Measurements from ENCODE around the gene MTTP. TPM values are rescaled to one million over a fixed set of nuclear protein-coding genes. Genes with fewer than 3 reads are reported as not detected.

MTTP gene
- total and polyA plus RNA-seq, 2 experiments from 2014 or later, result 0.08 to 0.14 TPM

- DNase-seq (ENCODE audit: low spot score) (no peak), ATAC-seq (no peak)
- Mint-ChIP-seq H3K4me3 (no peak overlapping the region), H3K36me3 (ENCODE audit: low read depth) (no peaks in the 10 kb centered on the region), H3K27ac (no peak overlapping the region), H3K9me3 (no peaks in the 10 kb centered on the region), H3K27me3 (ENCODE audit: insufficient read depth, low read depth, poor library complexity) (peaks cover 24% of the 10 kb centered on the region), H3K4me1 (peaks cover 22% of the 10 kb centered on the region)
- Histone ChIP-seq H3K4me3 (no peak overlapping the region), H3K9me2 (ENCODE audit: insufficient read depth) (no peaks in the 10 kb centered on the region), H3K27me3 (ENCODE audit: insufficient read depth) (0 out of 2 replicates have a peak, but pooled peaks cover 3% of the 10 kb centered on the region), H3F3A (replicated peaks; ENCODE audit: low read depth) (no peaks in the 10 kb centered on the region), H3K36me3 (ENCODE audit: insufficient read depth) (no peaks in the 10 kb centered on the region), H3K79me2 (replicated peaks; ENCODE audit: insufficient read depth) (no peaks in the 10 kb centered on the region), H3K27ac (ENCODE audit: low read depth) (no peak overlapping the region), H3K4me1 (ENCODE audit: insufficient read depth) (peaks cover 13% of the 10 kb centered on the region), H3K4me2 (no peak overlapping the region), H2AFZ (no peak overlapping the region), H4K20me1 (replicated peaks; ENCODE audit: insufficient read depth) (no peaks in the 10 kb centered on the region)
- TF ChIP-seq ZNF331 (CRISPR knock-in tag; IDR thresholded peaks at IDR 0.05; ENCODE audit: low read depth), result no peak
- no peak for TF ChIP-seq ETS1 (IDR thresholded peaks at IDR 0.05)
Measured at GRCh38 chr4:99649778-99650177, 75.2 kb downstream of the MTTP start.

- Histone ChIP-seq H3K9me2 (ENCODE audit: insufficient read depth) (no peaks in the 10 kb centered on the region), H3K27me3 (ENCODE audit: insufficient read depth) (no peaks in the 10 kb centered on the region), H3K36me3 (ENCODE audit: insufficient read depth) (no peaks in the 10 kb centered on the region), H4K20me1 (replicated peaks; ENCODE audit: insufficient read depth) (no peaks in the 10 kb centered on the region), H3K79me2 (replicated peaks; ENCODE audit: insufficient read depth) (no peaks in the 10 kb centered on the region), H3K27ac (ENCODE audit: low read depth) (no peak overlapping the region), H3K4me2 (no peak overlapping the region), H2AFZ (no peak overlapping the region), H3F3A (replicated peaks; ENCODE audit: low read depth) (no peaks in the 10 kb centered on the region), H3K4me1 (ENCODE audit: insufficient read depth) (peaks cover 4% of the 10 kb centered on the region), H3K4me3 (no peak overlapping the region)
- Mint-ChIP-seq H3K4me1 (peaks cover 10% of the 10 kb centered on the region), H3K27me3 (ENCODE audit: insufficient read depth, low read depth, poor library complexity) (peaks cover 23% of the 10 kb centered on the region), H3K9me3 (no peaks in the 10 kb centered on the region), H3K27ac (no peak overlapping the region), H3K4me3 (no peak overlapping the region), H3K36me3 (ENCODE audit: low read depth) (no peaks in the 10 kb centered on the region)
- ATAC-seq (no peak), DNase-seq (ENCODE audit: low spot score) (no peak)
- TF ChIP-seq NANOG (IDR thresholded peaks at IDR 0.05; ENCODE audit: borderline replicate concordance) (no peak), STAT1 (IDR thresholded peaks at IDR 0.05; ENCODE audit: unreplicated experiment) (no peak), REST (IDR thresholded peaks at IDR 0.05; ENCODE audit: unreplicated experiment) (no peak), POLR2AphosphoS5 (IDR thresholded peaks at IDR 0.05; ENCODE audit: low read depth) (no peak), JUNB (IDR thresholded peaks at IDR 0.05; ENCODE audit: unreplicated experiment) (no peak), ZNF462 (CRISPR knock-in tag; IDR thresholded peaks at IDR 0.05) (no peak)
Measured at GRCh38 chr4:99651016-99651769, 76.6 kb downstream of the MTTP start.
